ENCODE measurements around the gene SETBP1. TPM values are rescaled to one million over a fixed set of nuclear protein-coding genes. Genes with fewer than 3 reads are reported as not detected.

Gene SETBP1
- total RNA-seq, 1 donor from 2014 or later = 12.0 TPM

DNA sequence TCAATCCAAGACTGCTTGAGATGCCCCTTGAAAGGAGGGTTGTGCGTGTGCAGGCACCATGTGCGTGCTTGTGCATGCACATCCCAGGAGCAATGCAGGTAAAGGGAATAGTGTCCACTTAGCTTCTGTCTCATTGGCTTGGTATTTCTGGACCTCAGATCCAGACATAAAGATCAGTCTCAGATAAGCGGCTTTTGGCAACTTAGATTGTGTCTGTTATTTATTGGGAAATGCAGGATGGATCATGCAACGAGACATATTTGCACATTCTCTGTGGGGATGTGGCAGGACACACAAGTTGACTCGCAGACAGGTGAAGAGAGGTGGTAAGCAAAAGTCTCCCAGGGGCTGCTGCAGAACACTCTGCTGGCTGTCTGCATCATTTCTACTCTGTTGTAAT is 67.9 kb downstream of the SETBP1 start:
- Histone ChIP-seq H4K20me1 (ENCODE audit: low read depth) (peaks cover 20% of the 10 kb centered on the region), H3K9ac (no peak overlapping the region), H3K4me3 (no peak overlapping the region), H2AFZ (replicated peaks) (no peak overlapping the region), H3K9me3 (ENCODE audit: low read depth) (no peaks in the 10 kb centered on the region), H3K4me1 (peaks cover 15% of the 10 kb centered on the region), H3K27me3 (no peaks in the 10 kb centered on the region), H3K79me2 (ENCODE audit: low read depth) (peaks cover 14% of the 10 kb centered on the region), H3F3A (ENCODE audit: low read depth) (peaks cover 16% of the 10 kb centered on the region), H3K4me2 (no peak overlapping the region), H3K27ac (no peak overlapping the region), H3K36me3 (no peaks in the 10 kb centered on the region)
- Mint-ChIP-seq H3K27me3 (ENCODE audit: insufficient read depth, low read depth) (peaks cover under 1% of the 10 kb centered on the region), H3K27ac (no peak overlapping the region), H3K9me3 (peaks cover 5% of the 10 kb centered on the region), H3K36me3 (peaks cover 23% of the 10 kb centered on the region), H3K4me3 (no peak overlapping the region), H3K4me1 (peaks cover 31% of the 10 kb centered on the region)
- no peak for DNase-seq (ENCODE audit: low spot score)
- TF ChIP-seq EZH2 (IDR thresholded peaks at IDR 0.05) = no peak
- TF ChIP-seq EZH2phosphoT487 (IDR thresholded peaks at IDR 0.05) = no peak
- TF ChIP-seq, protein P1, sequence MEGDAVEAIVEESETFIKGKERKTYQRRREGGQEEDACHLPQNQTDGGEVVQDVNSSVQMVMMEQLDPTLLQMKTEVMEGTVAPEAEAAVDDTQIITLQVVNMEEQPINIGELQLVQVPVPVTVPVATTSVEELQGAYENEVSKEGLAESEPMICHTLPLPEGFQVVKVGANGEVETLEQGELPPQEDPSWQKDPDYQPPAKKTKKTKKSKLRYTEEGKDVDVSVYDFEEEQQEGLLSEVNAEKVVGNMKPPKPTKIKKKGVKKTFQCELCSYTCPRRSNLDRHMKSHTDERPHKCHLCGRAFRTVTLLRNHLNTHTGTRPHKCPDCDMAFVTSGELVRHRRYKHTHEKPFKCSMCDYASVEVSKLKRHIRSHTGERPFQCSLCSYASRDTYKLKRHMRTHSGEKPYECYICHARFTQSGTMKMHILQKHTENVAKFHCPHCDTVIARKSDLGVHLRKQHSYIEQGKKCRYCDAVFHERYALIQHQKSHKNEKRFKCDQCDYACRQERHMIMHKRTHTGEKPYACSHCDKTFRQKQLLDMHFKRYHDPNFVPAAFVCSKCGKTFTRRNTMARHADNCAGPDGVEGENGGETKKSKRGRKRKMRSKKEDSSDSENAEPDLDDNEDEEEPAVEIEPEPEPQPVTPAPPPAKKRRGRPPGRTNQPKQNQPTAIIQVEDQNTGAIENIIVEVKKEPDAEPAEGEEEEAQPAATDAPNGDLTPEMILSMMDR (IDR thresholded peaks at IDR 0.05) = no peak

DNA sequence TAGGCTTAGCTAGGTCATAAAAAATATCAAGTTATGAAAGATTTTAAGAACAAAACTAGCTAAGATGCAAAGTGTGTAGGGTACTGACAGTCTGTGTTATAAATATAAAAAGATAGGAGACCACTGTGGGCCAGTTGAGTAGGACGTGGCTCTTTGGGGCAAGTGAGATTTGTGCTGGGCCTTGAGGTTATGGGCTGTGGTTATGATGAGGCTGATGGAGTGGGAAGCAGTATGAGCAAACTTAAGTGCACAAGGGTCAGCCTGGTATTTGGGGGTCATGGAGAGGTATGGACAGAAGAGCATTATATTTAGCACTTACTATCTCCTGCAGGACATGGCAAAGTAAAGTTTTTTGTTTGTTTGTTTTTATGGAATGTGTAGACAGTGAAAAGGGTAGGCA is 70.1 kb downstream of the SETBP1 start:
- H3K27ac ChIP-seq = no peak overlapping the region
- Mint-ChIP-seq H3K9me3 (peaks cover 5% of the 10 kb centered on the region), H3K4me3 (no peak overlapping the region), H3K27me3 (ENCODE audit: insufficient read depth, low read depth) (peaks cover 2% of the 10 kb centered on the region), H3K36me3 (peaks cover 29% of the 10 kb centered on the region), H3K27ac (no peak overlapping the region), H3K4me1 (peaks cover 13% of the 10 kb centered on the region)
- TF ChIP-seq EZH2 (IDR thresholded peaks at IDR 0.05) (no peak), EZH2phosphoT487 (IDR thresholded peaks at IDR 0.05) (no peak)
- H2AFZ ChIP-seq (replicated peaks) = no peak overlapping the region
- no peaks in the 10 kb centered on the region for H3F3A ChIP-seq (ENCODE audit: low read depth)
- no peak overlapping the region for H3K4me2 ChIP-seq
- no peaks in the 10 kb centered on the region for H4K20me1 ChIP-seq (ENCODE audit: low read depth)
- no peak overlapping the region for H3K4me3 ChIP-seq
- no peaks in the 10 kb centered on the region for H3K36me3 ChIP-seq
- no peaks in the 10 kb centered on the region for H3K27me3 ChIP-seq
- no peaks in the 10 kb centered on the region for H3K9me3 ChIP-seq (ENCODE audit: low read depth)
- peaks cover 9% of the 10 kb centered on the region for H3K79me2 ChIP-seq (ENCODE audit: low read depth)
- H3K4me1 ChIP-seq = no peaks in the 10 kb centered on the region
- DNase-seq (ENCODE audit: low spot score) = no peak
- no peak overlapping the region for H3K9ac ChIP-seq

- TF ChIP-seq EZH2phosphoT487 (IDR thresholded peaks at IDR 0.05) = no peak
- Histone ChIP-seq H3K4me1 (no peaks in the 10 kb centered on the region), H3K27me3 (no peaks in the 10 kb centered on the region), H4K20me1 (ENCODE audit: low read depth) (peaks cover 4% of the 10 kb centered on the region), H3K27ac (no peak overlapping the region), H3K9ac (no peak overlapping the region), H3K4me2 (no peak overlapping the region), H2AFZ (replicated peaks) (no peak overlapping the region), H3K9me3 (ENCODE audit: low read depth) (no peaks in the 10 kb centered on the region), H3K36me3 (no peaks in the 10 kb centered on the region), H3K79me2 (ENCODE audit: low read depth) (no peaks in the 10 kb centered on the region), H3F3A (ENCODE audit: low read depth) (no peaks in the 10 kb centered on the region), H3K4me3 (no peak overlapping the region)
- H3K4me1 Mint-ChIP-seq = peaks cover 9% of the 10 kb centered on the region
- no peak overlapping the region for H3K4me3 Mint-ChIP-seq
- peaks cover 34% of the 10 kb centered on the region for H3K36me3 Mint-ChIP-seq
- H3K27me3 Mint-ChIP-seq (ENCODE audit: insufficient read depth, low read depth) = peaks cover 2% of the 10 kb centered on the region
- peaks cover 5% of the 10 kb centered on the region for H3K9me3 Mint-ChIP-seq
- no peak overlapping the region for H3K27ac Mint-ChIP-seq
- DNase-seq (ENCODE audit: low spot score) = no peak
Observed at GRCh38 chr18:44754567-44754966, 73.9 kb downstream of the SETBP1 start.

DNA sequence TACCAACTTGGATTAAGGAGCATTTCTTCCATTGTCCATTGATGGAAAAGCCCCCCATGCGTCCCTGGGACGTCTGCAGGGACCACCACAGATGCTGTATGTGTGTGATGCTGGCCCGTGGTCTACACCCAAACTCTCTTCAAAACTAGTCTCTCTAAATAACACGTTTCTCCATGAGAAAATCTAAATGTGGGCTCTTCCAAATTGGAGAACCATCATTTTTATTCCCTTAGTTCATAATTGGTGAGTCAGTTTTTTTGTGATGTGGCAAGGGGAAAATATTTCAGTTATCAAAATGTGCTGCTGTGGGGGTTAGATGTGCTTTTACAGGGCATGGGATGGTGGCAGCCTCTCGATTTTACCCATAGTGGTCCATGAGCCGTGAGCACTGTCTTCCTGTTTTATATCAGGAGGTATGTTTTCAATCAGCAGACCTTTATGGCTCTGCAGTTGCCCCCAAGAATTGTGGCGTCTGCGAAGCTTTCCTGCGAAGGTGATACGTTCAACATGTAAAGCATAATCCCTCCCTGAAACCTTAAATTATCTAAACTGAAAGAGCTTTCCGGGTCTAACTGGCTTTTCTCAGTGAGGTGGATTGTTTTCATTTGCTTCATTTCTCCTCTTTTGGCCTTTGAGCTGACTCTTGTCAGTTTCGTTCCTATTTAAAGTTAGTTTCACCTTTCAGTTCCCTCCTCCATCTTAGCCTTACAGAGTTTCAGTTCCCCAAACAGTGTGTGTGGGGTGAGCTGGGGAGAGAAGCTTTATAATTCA is 78.4 kb downstream of the SETBP1 start:
- no peak overlapping the region for H3K27ac ChIP-seq

More for the DNA sequence above, 78.4 kb downstream of the SETBP1 start:
- Histone ChIP-seq H3K79me2 (ENCODE audit: low read depth) (no peaks in the 10 kb centered on the region), H4K20me1 (ENCODE audit: low read depth) (peaks cover 4% of the 10 kb centered on the region), H3K4me2 (no peak overlapping the region), H3K9me3 (ENCODE audit: low read depth) (no peaks in the 10 kb centered on the region), H3K9ac (no peak overlapping the region), H3F3A (ENCODE audit: low read depth) (no peaks in the 10 kb centered on the region), H3K36me3 (no peaks in the 10 kb centered on the region), H3K4me1 (no peaks in the 10 kb centered on the region), H2AFZ (replicated peaks) (no peak overlapping the region), H3K4me3 (no peak overlapping the region), H3K27me3 (no peaks in the 10 kb centered on the region)
- H3K9me3 Mint-ChIP-seq = no peaks in the 10 kb centered on the region
- H3K4me1 Mint-ChIP-seq = peaks cover 9% of the 10 kb centered on the region
- DNase-seq (ENCODE audit: low spot score) = no peak
- H3K27me3 Mint-ChIP-seq (ENCODE audit: insufficient read depth, low read depth) = peaks cover 3% of the 10 kb centered on the region
- peaks cover 33% of the 10 kb centered on the region for H3K36me3 Mint-ChIP-seq
- TF ChIP-seq EZH2 (IDR thresholded peaks at IDR 0.05) (no peak), EZH2phosphoT487 (IDR thresholded peaks at IDR 0.05) (no peak)
- TF ChIP-seq, protein P1 (IDR thresholded peaks at IDR 0.05) = no peak
- H3K27ac Mint-ChIP-seq = no peak overlapping the region
- no peak overlapping the region for H3K4me3 Mint-ChIP-seq

Data from neural progenitor cell (in vitro differentiated cells).